Esophagus squamous epithelium (tissue), 5 donors: Measurements from ENCODE around the gene BAIAP2. TPM values are rescaled to one million over a fixed set of nuclear protein-coding genes. Genes with fewer than 3 reads are reported as not detected.

ENCODE experiments used
- DNase-seq: peaks from one replicate; lab custom pipeline; 2025; lab: John Stamatoyannopoulos, UW
- H3K27ac ChIP-seq, 4 donors: fragments of 200-600 bp; sonication (generic); one replicate each; pipeline ENCODE4 v1.5.1; 2016 to 2019; ENCODE audit warnings: mild to moderate bottlenecking in 1 of 4
- H3K27me3 ChIP-seq, 4 donors: fragments of 200-600 bp; sonication (generic); 1 replicate in 3 of 4; 2 replicates in 1 of 4; pipeline versions ENCODE4 v1.5.1 to v1.6.0; 2017 to 2021; ENCODE audit warnings: antibody characterized with exemption in 1 of 4
- H3K36me3 ChIP-seq, 3 donors: fragments of 200-600 bp; sonication (generic); one replicate each; pipeline ENCODE4 v1.5.1; 2016 to 2019
- H3K4me1 ChIP-seq, 3 donors: fragments of 200-600 bp; sonication (generic); one replicate each; pipeline ENCODE4 v1.5.1; 2017 to 2019
- H3K4me3 ChIP-seq, 4 donors: fragments of 200-600 bp; sonication (generic); 1 replicate in 3 of 4; 2 replicates in 1 of 4; pipeline ENCODE4 v1.5.1; 2016 to 2019; ENCODE audit warnings: mild to moderate bottlenecking in 2 of 4, moderate library complexity in 1 of 4
- H3K9me3 ChIP-seq, 3 donors: fragments of 200-600 bp; sonication (generic); one replicate each; pipeline ENCODE4 v1.5.1; 2016 to 2019
- CTCF ChIP-seq, 6 experiments: fragments of 450-650 bp in 4 of 6; fragments of 200-600 bp in 2 of 6; sonication (generic) in 2 of 6; IDR thresholded peaks; one replicate each; pipeline ENCODE4 v1.5.1; 2016 to 2019; ENCODE audit warnings: antibody characterized with exemption in 6 of 6, mild to moderate bottlenecking in 4 of 6, moderate library complexity in 4 of 6
- POLR2A ChIP-seq, 4 donors: fragments of 450-650 bp; IDR thresholded peaks; one replicate each; pipeline ENCODE4 v1.6.1; 2017; ENCODE audit warnings: antibody characterized with exemption in 4 of 4, mild to moderate bottlenecking in 4 of 4, moderate library complexity in 3 of 4
- WGBS, 2 donors: methylation state at CpG; one replicate each; pipeline ENCODE4 v1.1.5; 2018; 5-methylcytosine and 5-hydroxymethylcytosine counted together
- intact Hi-C: fragments of 100-400 bp; cut with DNase I; formaldehyde crosslinking; loops from one replicate; pipeline ENCODE4 v1.15.0; 2022
- total RNA-seq, 4 donors: library from RNA; depleted of rRNA; stranded (reverse); fragments of >200 nt; gene quantifications; one replicate each; pipeline ENCODE4 v1.1.0, GENCODE V29; 2016
- donor health status: DM: yes; HTN: yes; CAD: no.

BAIAP2 gene
- total RNA-seq, 4 donors from 2014 or later: 87.8 to 175 (median 105) TPM

- peak overlapping the region; percentile 4 to 79 (median 68) for H3K27ac ChIP-seq
- H3K27me3 ChIP-seq: peaks cover 0 to 4% (median 0%) of the 10 kb centered on the region in 4 donors
- no peak for TF ChIP-seq CTCF (IDR thresholded peaks at IDR 0.05)
- no peak for TF ChIP-seq POLR2A (IDR thresholded peaks at IDR 0.05)
- no peak for DNase-seq
- no peaks in the 10 kb centered on the region for H3K36me3 ChIP-seq
- H3K9me3 ChIP-seq: no peaks in the 10 kb centered on the region
- intact Hi-C loops: loop anchor here (10.0 kb wide), 1 partner anchor 75 kb away; no protein-coding TSS in a partner anchor
- peaks cover 31 to 65% (median 42%) of the 10 kb centered on the region in 3 donors for H3K4me1 ChIP-seq
- WGBS, 2 donors: 78 to 82% methylated on average over 17 to 19 of the region's 24 CpGs
- H3K4me3 ChIP-seq: no peak overlapping the region
Measured at GRCh38 chr17:81019563-81020442, 15.1 kb upstream of the BAIAP2 start.

GRCh38 chr17:81020443-81020766, 14.5 kb upstream of the BAIAP2 start:
- Histone ChIP-seq H3K36me3 (no peaks in the 10 kb centered on the region), H3K9me3 (no peaks in the 10 kb centered on the region), H3K27ac (peak overlapping the region; percentile 52 to 79 (median 76)), H3K27me3 (peaks cover 0 to 10% (median 0%) of the 10 kb centered on the region in 4 donors), H3K4me1 (peaks cover 31 to 68% (median 42%) of the 10 kb centered on the region in 3 donors), H3K4me3 (no peak overlapping the region)
- TF ChIP-seq CTCF (IDR thresholded peaks at IDR 0.05): no peak
- no peak for TF ChIP-seq POLR2A (IDR thresholded peaks at IDR 0.05)
- intact Hi-C loops: loop anchor here (10.0 kb wide), 1 partner anchor 74 kb away; no protein-coding TSS in a partner anchor
- WGBS, 2 donors: 78 to 81% methylated on average over 3 to 11 of the region's 11 CpGs
- no peak for DNase-seq

- no peaks in the 10 kb centered on the region for H3K9me3 ChIP-seq
- intact Hi-C loops: loop anchor here (10.0 kb wide), 1 partner anchor 74 kb away; no protein-coding TSS in a partner anchor
- H3K27me3 ChIP-seq: peaks cover 0 to 15% (median 0%) of the 10 kb centered on the region in 4 donors
- H3K4me3 ChIP-seq: peak overlapping the region in 1 of 4 donors; percentile 23
- peak overlapping the region; percentile 52 to 79 (median 76) for H3K27ac ChIP-seq
- H3K36me3 ChIP-seq: no peaks in the 10 kb centered on the region
- WGBS, 2 donors: 15 to 35% methylated on average over 11 to 13 of the region's 24 CpGs
- no peak for TF ChIP-seq POLR2A (IDR thresholded peaks at IDR 0.05)
- TF ChIP-seq CTCF (IDR thresholded peaks at IDR 0.05): no peak
- DNase-seq: no peak
- peaks cover 31 to 73% (median 42%) of the 10 kb centered on the region in 3 donors for H3K4me1 ChIP-seq
Measured at GRCh38 chr17:81020767-81021497, 14.0 kb upstream of the BAIAP2 start.

GRCh38 chr17:81021531-81022343, 13.2 kb upstream of the BAIAP2 start:
- Histone ChIP-seq H3K9me3 (no peaks in the 10 kb centered on the region), H3K4me1 (peaks cover 31 to 81% (median 42%) of the 10 kb centered on the region in 3 donors), H3K27me3 (peaks cover 0 to 23% (median 0%) of the 10 kb centered on the region in 4 donors), H3K36me3 (no peaks in the 10 kb centered on the region), H3K4me3 (no peak overlapping the region), H3K27ac (peak overlapping the region; percentile 52 to 79 (median 76))
- DNase-seq: no peak
- WGBS, 2 donors: 76 to 93% methylated on average over 14 to 15 of the region's 19 CpGs
- no peak for TF ChIP-seq POLR2A (IDR thresholded peaks at IDR 0.05)
- no peak for TF ChIP-seq CTCF (IDR thresholded peaks at IDR 0.05)
- intact Hi-C loops: loop anchor here (10.0 kb wide), 1 partner anchor 73 kb away; no protein-coding TSS in a partner anchor
